C1 segment of cervical spinal cord (tissue), 14 donors: Measurements from ENCODE around the gene LSG1.
"Not testable (repeated sequence)": the region's sequence is repeated elsewhere in the genome, so short reads cannot be mapped to it uniquely, and the experiment has no call there.

Experiments used
- DNase-seq, 14 donors: peaks; one replicate each; lab custom pipeline; 2025; lab: John Stamatoyannopoulos, UW

The LSG1 gene

DNA sequence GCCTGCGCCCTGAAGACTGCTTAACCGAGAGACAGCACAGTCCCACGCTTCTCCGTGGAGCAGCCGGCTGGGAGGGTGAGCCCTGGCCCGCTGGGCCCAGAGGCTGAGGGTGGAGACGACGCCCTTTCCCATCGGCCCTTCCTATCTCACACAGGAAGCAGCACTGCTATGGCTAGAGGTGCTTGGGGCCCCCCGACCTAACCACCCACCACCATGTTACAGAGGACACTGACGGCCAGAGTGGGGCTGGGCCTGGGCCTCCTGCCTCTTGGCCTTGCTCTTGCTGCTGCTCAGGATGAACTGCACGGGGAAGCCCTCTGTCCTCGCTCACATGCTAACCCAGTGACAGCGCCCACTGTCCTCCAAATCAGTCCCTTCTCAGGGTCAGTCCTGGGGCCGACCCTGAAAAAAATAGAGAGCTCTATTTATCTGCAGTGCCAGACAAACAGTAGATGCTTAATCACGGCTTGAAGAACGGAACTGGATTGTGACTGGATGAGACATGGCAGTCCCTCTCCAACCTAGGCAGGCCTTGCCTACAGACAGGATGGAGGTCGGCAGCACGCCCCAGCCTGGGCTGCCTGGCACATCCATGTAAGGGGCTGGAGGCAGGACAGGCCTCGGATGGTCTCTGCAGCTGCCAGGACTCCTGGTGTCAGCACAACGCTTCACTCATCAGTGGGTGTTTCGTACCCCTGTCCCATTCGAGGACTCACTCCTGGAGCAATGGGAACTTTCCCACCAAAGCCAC lies 53.0 kb downstream of the LSG1 start:
- no peak for DNase-seq

DNA sequence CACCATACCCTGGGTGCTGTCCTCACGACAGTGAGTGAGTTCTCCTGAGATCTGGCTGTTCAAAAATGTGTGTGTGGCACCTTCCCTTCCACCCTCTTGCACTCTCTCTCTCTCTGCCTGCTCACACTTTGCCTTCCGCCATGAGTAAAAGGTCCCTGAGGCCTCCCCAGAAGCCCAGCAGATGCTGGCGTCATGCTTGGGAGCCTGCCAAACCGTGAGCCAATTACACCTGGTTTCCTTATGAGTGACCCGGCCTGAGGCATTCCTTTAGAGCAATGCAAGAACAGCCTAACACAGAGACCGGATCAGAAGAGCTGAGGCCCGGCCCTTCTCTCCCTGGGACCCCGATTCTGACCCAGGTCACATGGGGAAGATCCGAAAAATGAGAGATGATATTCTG lies 54.2 kb downstream of the LSG1 start:
- DNase-seq, result no peak

DNA sequence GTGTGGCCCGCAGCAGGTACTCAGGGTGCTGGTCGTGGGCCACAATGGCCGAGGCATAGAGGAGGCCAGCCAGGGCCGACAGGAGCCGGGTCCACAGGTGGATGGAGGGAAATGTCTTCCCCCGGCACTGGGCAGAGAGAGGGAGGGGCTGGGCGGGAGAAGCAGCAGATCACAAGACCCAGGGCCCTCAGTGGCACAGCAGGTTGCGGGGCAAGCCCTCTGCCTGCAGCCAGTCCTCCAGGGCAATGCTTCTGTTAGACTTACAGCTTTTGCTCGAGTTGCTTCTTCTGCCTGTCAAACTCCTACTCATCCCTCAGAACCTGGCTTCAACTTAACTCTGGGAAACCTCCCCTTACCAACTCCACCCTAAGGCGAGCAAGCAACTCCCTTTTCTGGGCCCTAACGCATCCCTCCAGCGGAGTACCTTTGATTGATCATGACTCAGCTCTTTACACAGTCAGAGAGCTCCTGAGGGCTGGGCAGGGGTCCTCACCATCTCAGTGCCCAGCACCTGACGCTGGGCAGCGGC lies 54.8 kb downstream of the LSG1 start:
- no peak for DNase-seq

DNA sequence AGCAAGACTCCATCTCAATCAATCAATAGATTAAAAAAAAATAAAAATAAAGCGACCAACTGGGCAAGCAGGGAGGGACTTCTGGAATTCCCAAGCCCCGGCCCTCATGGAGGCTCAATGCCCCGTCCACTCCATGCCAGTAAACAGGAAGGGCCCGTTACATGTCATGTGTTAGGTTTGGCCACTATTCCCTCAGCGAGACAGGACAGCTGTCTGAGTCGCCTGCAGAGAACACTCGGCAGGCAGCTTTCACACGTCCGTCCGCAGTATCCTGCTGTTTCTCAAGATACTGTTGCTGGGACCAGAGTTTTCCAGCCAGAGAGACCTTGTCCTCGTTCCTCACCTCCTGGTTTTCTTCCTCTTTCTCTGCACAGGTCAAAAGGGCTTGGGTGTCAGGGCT lies 56.8 kb downstream of the LSG1 start:
- no peak for DNase-seq

DNA sequence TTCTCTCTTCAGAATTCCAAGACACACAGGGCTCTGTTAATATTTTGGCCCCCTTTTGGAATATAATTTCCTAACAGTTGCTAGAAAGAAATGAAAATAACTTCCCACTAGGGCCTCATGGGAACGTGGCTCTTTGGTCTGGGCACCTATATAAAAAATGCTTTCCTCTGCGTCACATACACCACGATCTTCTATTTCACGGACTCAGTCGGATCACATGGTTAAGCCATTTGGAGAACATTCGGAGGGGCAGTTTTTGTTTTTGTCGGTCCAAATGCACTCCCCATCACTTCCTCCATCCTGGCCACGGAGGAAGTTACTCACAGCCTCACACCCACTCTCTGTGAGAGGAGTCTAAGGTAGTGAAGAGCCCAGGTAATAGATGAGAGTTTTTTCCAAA lies 59.8 kb downstream of the LSG1 start:
- DNase-seq, result no peak

DNA sequence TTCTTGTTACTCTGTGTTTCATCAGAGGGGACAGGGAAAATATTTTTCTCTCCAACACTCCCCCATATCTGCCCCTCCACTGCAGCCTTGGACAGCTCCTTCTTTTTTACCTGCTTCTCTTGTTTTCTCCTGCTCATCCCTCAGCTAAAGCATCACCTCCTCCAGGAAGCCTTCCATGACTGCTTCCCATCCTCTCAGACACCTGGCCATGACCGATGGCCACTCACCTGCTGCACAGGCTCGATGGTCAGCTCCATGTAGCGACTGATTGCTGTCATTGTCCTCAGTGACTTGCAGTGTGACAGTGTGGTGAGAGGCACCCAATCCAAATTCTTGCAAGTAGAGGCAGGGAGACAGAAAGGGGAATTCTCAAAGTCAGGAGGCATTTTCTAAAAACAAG lies 61.3 kb downstream of the LSG1 start:
- no peak for DNase-seq

DNA sequence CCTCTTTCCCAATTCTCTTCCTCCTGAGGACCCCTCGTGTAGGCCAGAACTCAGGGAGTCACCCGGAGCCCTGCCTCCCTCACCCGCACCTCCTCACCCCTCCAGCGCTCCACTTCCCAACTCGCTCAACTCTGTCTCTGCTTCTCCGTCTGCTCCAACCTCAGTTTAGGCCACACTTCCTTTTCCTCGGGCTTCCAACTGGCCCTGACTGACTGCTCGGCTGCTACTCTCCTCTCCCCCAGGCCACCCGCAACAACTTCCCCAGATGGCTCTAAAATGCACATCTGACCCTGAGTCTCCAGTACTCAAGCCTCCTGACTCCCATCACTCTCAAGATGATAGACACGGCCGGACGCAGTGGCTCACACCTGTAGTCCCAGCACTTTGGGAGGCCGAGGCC lies 62.4 kb downstream of the LSG1 start:
- DNase-seq, result no peak

DNA sequence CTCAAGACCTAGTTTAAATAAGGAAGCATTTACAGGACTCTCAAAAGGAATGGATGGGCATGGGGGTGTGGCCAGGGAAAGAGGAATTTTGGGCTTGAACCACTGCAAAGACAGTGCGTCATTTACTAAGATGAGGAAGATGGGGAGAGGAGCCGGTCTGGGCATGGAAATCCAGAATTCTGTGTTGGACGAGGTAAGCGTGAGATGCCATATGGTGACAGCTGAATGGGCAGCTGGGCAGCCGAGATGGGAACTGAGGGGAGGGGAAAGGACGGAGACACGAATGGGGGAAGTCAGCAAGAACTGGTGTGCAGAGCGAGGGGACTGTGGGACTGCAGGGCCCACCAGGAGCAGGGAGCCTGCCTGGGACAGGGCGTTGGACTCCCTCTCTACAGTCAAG lies 63.0 kb downstream of the LSG1 start:
- DNase-seq, result no peak

DNA sequence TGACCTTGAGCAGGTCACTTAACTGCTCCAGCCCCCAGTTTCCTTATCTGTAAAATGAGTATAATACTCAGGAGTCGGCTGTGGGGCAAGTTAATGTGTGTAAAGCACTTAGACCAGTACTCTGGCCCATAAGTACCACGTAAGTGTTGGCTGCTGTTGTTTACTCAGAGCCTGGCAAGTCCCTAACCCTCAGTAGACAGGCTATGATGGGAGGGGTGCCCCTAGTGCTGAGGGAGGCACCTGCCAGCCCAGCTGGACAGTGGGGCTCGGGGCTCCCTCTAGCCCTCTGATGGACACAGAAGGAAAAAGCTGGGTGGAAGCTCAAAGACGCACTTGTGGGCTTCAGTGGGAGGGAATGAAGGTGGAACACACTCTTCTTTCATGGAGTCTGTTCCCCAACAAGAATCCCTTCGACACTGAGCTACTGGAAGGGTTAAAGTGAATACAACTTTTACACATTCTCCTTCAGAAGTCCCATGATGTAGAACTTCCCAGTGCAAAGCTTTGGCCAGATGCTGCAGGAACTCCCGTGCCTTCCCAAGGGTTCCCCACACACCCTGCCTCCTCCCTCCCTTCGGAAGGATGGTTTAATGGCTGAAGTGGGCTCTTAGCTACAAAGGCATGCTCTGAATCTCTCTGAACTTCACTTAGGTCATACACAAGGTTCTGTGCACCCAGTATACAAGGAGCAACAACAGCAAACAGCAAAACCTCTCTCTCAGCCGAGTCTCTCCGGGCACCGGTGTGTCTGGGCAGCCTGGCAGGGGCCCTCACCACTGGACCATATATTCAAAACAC lies 64.2 kb downstream of the LSG1 start:
- no peak for DNase-seq

DNA sequence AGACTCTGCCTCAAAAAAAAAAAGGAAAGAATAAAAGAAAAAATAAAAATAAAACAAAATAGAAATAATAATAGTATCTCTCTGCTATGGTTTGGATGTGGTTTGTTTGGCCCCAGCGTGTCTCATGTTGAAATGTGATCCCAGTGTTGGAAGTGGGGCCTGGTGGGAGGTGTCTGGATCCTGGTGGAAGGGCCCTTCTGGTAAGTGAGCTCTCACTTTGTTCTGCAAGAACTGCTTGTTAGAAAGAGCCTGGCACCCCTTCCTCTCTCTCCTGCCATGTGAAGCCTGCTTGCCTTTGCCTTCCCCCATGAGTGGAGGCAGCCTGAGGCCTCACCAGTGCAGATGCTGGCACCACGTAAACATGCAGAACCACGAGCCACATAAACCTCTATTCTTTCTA lies 65.0 kb downstream of the LSG1 start:
- no peak for DNase-seq

DNA sequence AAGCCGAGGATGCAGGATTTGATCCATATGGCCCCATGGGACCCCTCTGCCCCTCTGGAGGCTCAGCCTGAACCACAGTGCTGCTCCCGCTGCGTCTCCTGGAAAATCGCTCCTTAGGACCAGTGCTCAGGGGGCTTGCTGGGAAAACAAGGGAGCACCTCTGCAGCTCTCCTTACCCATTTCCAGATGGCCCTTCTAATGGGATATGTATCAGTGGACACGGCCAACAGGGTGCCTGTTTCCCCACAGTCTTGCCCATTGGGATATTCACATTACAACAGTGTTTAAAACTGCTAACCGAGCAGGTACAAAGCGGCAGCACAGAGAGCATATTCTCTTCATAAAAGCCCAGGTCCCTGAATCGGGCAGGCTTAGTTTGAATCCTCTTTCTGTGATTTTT lies 65.8 kb downstream of the LSG1 start:
- no peak for DNase-seq

DNA sequence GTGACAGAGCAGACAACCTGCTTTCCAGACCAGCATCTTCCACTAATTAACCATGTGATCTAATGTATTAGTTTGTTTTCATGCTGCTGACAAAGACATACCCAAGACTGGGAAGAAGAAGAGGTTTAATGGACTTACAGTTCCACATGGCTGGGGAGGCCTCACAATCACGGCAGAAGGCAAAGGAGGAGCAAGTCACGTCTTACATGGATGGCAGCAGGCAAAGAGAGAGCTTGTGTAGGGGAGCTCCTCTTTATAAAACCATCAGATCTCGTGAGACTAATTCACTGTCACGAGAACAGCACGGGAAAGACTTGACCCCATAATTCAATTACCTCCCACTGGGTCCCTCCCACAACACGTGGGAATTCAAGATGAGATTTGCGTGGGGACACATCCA lies 66.7 kb downstream of the LSG1 start:
- DNase-seq, result not testable (repeated sequence)

DNA sequence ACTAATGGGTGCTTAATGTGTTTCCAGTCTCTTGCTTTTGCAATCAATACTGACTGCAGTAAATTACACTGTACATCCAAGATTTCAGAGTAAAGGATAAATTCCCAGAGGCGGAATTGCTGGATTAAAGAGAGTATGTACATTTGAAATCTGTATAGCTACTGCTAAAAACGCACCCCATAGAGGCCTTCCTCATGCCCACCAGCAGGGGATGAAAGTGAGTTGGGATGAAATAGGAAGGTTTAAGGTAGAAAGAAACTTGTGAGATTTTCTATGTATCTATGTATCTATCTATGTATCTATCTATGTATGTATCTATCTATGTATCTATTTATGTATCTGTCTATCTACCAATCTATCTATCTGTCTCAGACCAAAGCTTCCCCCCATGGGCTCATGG lies 67.2 kb downstream of the LSG1 start:
- no peak for DNase-seq

DNA sequence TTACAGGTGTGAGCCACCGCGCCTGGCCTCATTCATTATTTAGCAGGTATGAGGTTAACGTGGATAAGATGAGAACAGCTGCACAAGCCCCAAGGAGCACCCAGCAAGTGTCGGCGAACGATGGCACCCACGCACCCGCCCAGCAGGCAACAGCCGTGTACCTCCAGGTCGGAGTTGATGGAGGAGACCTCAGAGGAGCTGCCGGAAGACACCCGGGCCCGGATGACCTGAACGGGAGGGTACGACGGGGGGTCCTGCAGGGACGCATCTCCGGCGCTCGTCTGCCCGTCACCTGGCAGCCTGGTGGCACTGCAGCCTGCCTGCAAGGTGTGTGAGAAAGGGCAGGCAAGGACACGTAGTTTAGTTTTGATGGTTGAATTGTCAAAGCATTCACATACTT lies 67.9 kb downstream of the LSG1 start:
- no peak for DNase-seq

DNA sequence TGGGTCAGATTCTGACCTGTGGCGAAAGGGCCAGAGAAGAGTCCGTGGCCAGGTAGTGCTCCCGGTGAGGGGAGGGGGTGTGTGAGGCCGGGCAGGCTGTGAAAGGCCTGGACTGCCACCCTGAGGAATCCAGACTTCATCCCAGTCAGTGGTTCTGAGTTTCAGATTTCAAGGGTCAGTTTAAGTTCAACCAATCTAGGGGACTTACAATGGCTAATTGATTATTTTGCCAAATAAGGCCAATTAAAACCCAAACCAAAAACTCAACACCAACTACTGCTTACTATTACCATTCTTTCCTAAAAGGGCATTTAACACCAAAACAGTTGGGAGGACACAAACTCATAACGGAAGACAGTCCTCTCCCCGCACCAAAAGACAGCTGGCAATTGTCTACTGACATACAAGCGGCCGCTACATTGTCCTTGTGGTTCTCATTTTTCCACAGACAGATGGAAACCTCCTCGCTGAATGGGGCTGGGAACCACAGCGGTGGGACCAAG lies 69.3 kb downstream of the LSG1 start:
- no peak for DNase-seq

DNA sequence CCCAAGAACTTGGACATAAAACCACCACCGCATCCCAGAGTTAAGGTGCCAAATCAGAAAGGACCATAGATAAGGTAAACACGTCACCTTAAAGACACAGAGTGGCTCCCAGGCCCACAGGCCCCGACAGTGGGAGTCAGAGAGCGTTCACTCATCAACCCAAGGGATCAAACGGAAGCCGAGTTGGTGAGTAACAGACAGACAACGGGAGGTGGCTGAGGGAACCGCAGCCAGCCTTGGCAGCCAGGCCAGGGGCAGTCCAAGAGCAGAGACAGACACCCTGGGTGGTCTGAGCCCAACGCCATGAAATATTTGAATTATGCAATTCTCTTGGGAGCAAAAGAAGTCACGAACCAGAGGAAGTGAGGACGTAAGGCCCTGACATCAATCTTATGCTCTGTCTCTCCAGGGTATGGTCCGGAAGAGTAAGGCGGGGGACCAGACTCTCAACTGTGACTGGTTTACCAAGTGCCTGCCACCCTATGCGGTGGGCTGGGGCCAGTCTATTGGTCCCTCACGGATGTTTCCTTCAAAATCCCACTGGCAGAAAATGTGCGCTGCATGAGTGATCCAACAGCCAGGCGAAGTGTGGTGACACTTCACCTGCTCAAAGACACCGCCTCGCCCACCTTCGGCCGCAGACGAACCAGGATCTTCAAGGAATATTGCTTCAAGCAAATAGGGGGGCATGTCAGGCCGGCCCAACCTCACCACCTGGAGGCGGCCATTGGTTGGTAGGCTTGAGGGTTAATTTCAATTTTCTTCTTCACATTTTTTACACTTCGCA lies 73.0 kb downstream of the LSG1 start:
- DNase-seq, result no peak

DNA sequence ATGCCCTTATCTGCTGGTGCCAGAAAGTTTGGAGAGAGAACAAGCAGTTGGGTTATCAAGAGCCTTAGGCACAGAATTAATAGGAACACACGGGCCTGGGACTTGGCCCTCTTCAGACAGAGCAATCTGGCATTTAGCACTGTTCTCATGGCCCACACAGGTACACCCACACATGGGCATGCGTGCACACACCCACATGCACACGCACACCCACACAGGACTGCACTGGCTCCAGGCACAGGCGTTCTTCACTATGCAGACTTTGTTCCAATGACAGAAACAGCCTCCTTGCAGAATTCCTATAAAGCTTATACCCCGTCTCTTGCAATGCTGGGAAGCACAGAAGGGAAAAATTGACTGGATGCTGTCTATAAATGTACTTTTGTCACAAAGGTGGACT lies 75.1 kb downstream of the LSG1 start:
- no peak for DNase-seq

DNA sequence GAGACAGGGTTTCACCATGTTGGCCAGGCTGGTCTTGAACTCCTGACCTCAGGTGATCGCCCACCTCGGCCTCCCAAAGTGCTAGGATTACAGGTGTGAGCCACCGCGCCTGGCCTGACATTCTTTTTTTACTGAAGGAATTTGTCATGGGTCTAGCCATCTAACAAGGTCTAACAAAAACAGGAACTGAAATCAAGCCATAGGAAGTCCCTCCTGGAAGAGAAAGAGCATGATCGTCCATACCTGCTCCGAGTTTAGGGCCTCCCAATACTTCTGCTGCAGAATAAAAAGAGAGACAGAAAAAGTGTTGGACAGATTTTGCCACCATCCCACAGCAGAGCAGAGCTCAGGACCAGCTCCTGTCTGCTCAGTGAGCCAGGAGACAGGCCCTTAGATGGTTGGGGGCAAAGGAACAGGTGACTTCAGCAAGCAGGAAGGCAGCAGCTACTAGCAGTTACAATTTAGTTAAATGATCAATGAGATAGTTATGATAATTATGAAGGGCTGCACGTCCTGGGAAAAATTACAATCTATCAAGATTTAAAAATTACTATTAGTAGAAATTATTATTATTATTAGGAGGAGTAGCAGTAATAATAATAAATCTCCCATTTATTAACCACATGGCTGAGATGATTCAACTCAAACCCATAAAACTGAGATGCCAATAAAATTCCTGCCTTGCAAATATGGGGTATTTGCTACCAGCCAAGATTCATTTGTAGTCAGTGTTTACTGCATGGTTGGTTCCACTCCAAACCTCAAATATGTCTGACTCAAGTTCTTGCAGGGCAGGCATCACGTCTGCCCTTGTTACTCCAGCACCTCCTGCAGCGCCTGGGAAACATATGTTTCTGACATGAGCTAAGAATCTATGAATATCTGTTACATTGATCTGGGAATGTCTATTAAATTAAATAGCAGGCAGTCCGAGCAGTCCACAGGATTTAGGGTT lies 78.9 kb downstream of the LSG1 start:
- no peak for DNase-seq
